GM23248 (cell line): Measurements from ENCODE around the gene CLEC3A.

Source experiments
- EZH2 ChIP-seq: fragments of 200-600 bp; sonication (generic); IDR thresholded peaks from 2 replicates; pipeline ENCODE4 v1.6.1; 2018; ENCODE audit warnings: antibody characterized with exemption, mild to moderate bottlenecking; ENCODE audit not compliant: insufficient read depth, poor library complexity, severe bottlenecking
- EZH2phosphoT487 ChIP-seq: fragments of 200-600 bp; sonication (generic); IDR thresholded peaks from 2 replicates; pipeline ENCODE4 v1.6.1; 2018; ENCODE audit warnings: antibody characterized with exemption, moderate library complexity, mild to moderate bottlenecking, low read depth; ENCODE audit not compliant: insufficient read depth

GRCh38 chr16:78004517-78004916, 17.8 kb upstream of the CLEC3A start:
- TF ChIP-seq EZH2 (no peak), EZH2phosphoT487 (no peak)
